Measurements from ENCODE around the gene RHNO1.

RHNO1 gene

GRCh38 chr12:2936301-2936700, 59.3 kb downstream of the RHNO1 start:
- in situ Hi-C loops (cut with MboI; ENCODE audit: low sequenced_read_pairs, unreplicated experiment) = no loop called here
- no peak for DNase-seq (ENCODE audit: low spot score)
- TF ChIP-seq, protein P1, sequence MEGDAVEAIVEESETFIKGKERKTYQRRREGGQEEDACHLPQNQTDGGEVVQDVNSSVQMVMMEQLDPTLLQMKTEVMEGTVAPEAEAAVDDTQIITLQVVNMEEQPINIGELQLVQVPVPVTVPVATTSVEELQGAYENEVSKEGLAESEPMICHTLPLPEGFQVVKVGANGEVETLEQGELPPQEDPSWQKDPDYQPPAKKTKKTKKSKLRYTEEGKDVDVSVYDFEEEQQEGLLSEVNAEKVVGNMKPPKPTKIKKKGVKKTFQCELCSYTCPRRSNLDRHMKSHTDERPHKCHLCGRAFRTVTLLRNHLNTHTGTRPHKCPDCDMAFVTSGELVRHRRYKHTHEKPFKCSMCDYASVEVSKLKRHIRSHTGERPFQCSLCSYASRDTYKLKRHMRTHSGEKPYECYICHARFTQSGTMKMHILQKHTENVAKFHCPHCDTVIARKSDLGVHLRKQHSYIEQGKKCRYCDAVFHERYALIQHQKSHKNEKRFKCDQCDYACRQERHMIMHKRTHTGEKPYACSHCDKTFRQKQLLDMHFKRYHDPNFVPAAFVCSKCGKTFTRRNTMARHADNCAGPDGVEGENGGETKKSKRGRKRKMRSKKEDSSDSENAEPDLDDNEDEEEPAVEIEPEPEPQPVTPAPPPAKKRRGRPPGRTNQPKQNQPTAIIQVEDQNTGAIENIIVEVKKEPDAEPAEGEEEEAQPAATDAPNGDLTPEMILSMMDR (IDR thresholded peaks at IDR 0.05; ENCODE audit: borderline replicate concordance, control extremely low read depth, extremely low read depth, insufficient read depth, missing control alignments) = no peak

- in situ Hi-C loops (cut with MboI; ENCODE audit: low sequenced_read_pairs, unreplicated experiment) = no loop called here
- TF ChIP-seq, protein P1 (IDR thresholded peaks at IDR 0.05; ENCODE audit: borderline replicate concordance, control extremely low read depth, extremely low read depth, insufficient read depth, missing control alignments) = no peak
- DNase-seq (ENCODE audit: low spot score) = no peak
Measured at GRCh38 chr12:2937500-2937899, 60.5 kb downstream of the RHNO1 start.

Measured in GM13976 (cell line).